PC-3 (cell line): ENCODE data around the gene C1orf159. TPM values are rescaled to one million over a fixed set of nuclear protein-coding genes. Genes with fewer than 3 reads are reported as not detected.
A peak's percentile ranks its signal among the peaks of the same experiment; 100 is the strongest.

Experiments
- ATAC-seq: fragments of 200-7000 bp; cut with Tn5 transposase; 2 replicates; pipeline ENCODE4 v1.9.1; 2020; ENCODE audit warnings: mild to moderate bottlenecking, moderate library complexity
- BruUV-seq: library from RNA; stranded (reverse); fragments of 400-500 nt; replicated peaks from 2 replicates; lab custom pipeline; 2021; lab: Mats Ljungman, UMichigan
- CTCF ChIA-PET: fragments of 300-600 bp; sonication (Branson Sonifier 250); formaldehyde crosslinking; loops from one replicate; lab custom pipeline; 2022; ENCODE audit warnings: antibody characterized with exemption; lab: Charles Lee
- POLR2A ChIA-PET: fragments of 300-600 bp; sonication (Branson Sonifier 250); formaldehyde crosslinking; loops from one replicate; lab custom pipeline; 2022; ENCODE audit warnings: antibody characterized with exemption; ENCODE audit not compliant: unreplicated experiment; lab: Charles Lee
- DNase-seq: peaks from one replicate; pipeline ENCODE4 v3.0.0-alpha.2; 2015
- H2AFZ ChIP-seq: fragments of 300-600 bp; sonication (generic); 2 replicates; pipeline ENCODE4 v1.6.0; 2016; ENCODE audit warnings: antibody characterized with exemption, low read length
- H3F3A ChIP-seq: fragments of 300-600 bp; sonication (generic); one replicate; pipeline ENCODE4 v1.6.0; 2017; ENCODE audit warnings: antibody characterized with exemption, low read length, control low read depth, mild to moderate bottlenecking; ENCODE audit not compliant: unreplicated experiment
- H3K27ac ChIP-seq: fragments of 300-600 bp; sonication (generic); 2 replicates; pipeline ENCODE4 v1.5.1; 2016; ENCODE audit warnings: mild to moderate bottlenecking, low read length
- H3K27me3 ChIP-seq: fragments of 300-600 bp; sonication (generic); 2 replicates; pipeline ENCODE4 v1.6.1; 2016; ENCODE audit warnings: low read length, mixed read lengths
- H3K36me3 ChIP-seq: fragments of 300-600 bp; sonication (generic); 2 replicates; pipeline ENCODE4 v1.6.1; 2016; ENCODE audit warnings: low read depth, mixed run types, low read length, mixed read lengths
- H3K4me1 ChIP-seq: fragments of 300-600 bp; sonication (generic); 2 replicates; pipeline ENCODE4 v1.5.1; 2016; ENCODE audit warnings: low read length; ENCODE audit not compliant: insufficient read depth
- H3K4me2 ChIP-seq: fragments of 300-600 bp; sonication (generic); 2 replicates; pipeline ENCODE4 v1.6.0; 2016; ENCODE audit warnings: low read length
- H3K4me3 ChIP-seq: fragments of 300-600 bp; sonication (generic); 2 replicates; pipeline ENCODE4 v1.5.1; 2016; ENCODE audit warnings: mild to moderate bottlenecking, low read length, mixed read lengths
- H3K79me2 ChIP-seq: fragments of 300-600 bp; sonication (generic); 2 replicates; pipeline ENCODE4 v1.6.1; 2017; ENCODE audit warnings: low read length, mixed read lengths
- H3K9ac ChIP-seq: fragments of 300-600 bp; sonication (generic); 2 replicates; pipeline ENCODE4 v1.6.0; 2016; ENCODE audit warnings: mild to moderate bottlenecking, low read length
- H3K9me2 ChIP-seq: fragments of 300-600 bp; sonication (generic); replicated peaks from 2 replicates; pipeline ENCODE4 v1.6.1; 2016; ENCODE audit warnings: mixed run types, low read length, mixed read lengths
- H3K9me3 ChIP-seq: fragments of 300-600 bp; sonication (generic); 2 replicates; pipeline ENCODE4 v1.6.1; 2016; ENCODE audit warnings: low read length, mixed read lengths
- H4K20me1 ChIP-seq: fragments of 300-600 bp; sonication (generic); 2 replicates; pipeline ENCODE4 v1.6.1; 2016; ENCODE audit warnings: low read length, mixed read lengths
- CTCF ChIP-seq: fragments of 300-600 bp; sonication (generic); conservative IDR thresholded peaks from 2 replicates; pipeline ENCODE4 v1.5.1; 2017; ENCODE audit warnings: antibody characterized with exemption, low read depth, mild to moderate bottlenecking, low read length
- EZH2 ChIP-seq: fragments of 300-600 bp; sonication (generic); IDR thresholded peaks from one replicate; pipeline ENCODE4 v1.6.1; 2017; ENCODE audit warnings: antibody characterized with exemption, mild to moderate bottlenecking, low read length; ENCODE audit not compliant: unreplicated experiment
- EZH2phosphoT487 ChIP-seq: fragments of 300-600 bp; sonication (generic); IDR thresholded peaks from 2 replicates; pipeline ENCODE4 v1.6.1; 2018; ENCODE audit warnings: mild to moderate bottlenecking, antibody characterized with exemption, low read length, borderline replicate concordance
- intact Hi-C: fragments of 100-400 bp; cut with micrococcal nuclease; formaldehyde crosslinking; loops from 2 replicates; pipeline ENCODE4 v1.9.0; 2023
- total RNA-seq: library from RNA; depleted of rRNA; stranded (reverse); fragments of >200 nt; gene quantifications from 2 replicates; pipeline ENCODE4 v1.2.3, GENCODE V29; 2014

C1orf159 gene
- total RNA-seq, 1 experiment from 2014 or later = 78.0 TPM

GRCh38 chr1:1073743-1074587 is 41.9 kb downstream of the C1orf159 start, which contains the start of gene RNF223:
RNF223 (minus strand) TSS chr1:1074306; CDS start chr1:1072566, 1,740 bp downstream.
- DNase-seq (peak; percentile 98), ATAC-seq (peak; percentile 56)
- H3K4me2 ChIP-seq = peak within 1 kb of the TSS; percentile 93
- H3F3A ChIP-seq = no peaks in the 10 kb centered on the region
- intact Hi-C loops = no loop called here
- H3K79me2 ChIP-seq = peaks cover 26% of the 10 kb centered on the region
- peak within 1 kb of the TSS; percentile 73 for H3K9ac ChIP-seq
- POLR2A ChIA-PET = interaction anchor here (0.6 kb wide), 1 partner anchor 93 kb away, joined by 3 read pairs; no protein-coding TSS in a partner anchor
- TSS peak; percentile 52 for BruUV-seq
- H3K9me3 ChIP-seq = no peaks in the 10 kb centered on the region
- no peaks in the 10 kb centered on the region for H3K27me3 ChIP-seq
- peak within 1 kb of the TSS; percentile 74 for H3K4me3 ChIP-seq
- CTCF ChIA-PET = interaction anchor here (0.9 to 1.0 kb wide), 2 partner anchors 91 to 218 kb away, joined by 3 read pairs; no protein-coding TSS in a partner anchor
- H3K27ac ChIP-seq = peak within 1 kb of the TSS; percentile 90
- H3K9me2 ChIP-seq = no peaks in the 10 kb centered on the region
- H4K20me1 ChIP-seq = peaks cover 18% of the 10 kb centered on the region
- no peak for TF ChIP-seq EZH2
- TF ChIP-seq CTCF = no peak
- peak; percentile 88 for TF ChIP-seq EZH2phosphoT487
- H2AFZ ChIP-seq = no peak within 1 kb of the TSS
- peaks cover 40% of the 10 kb centered on the region for H3K4me1 ChIP-seq
- no peaks in the 10 kb centered on the region; the same call in 1 of the 2 replicates for H3K36me3 ChIP-seq

- Histone ChIP-seq H3K79me2 (peaks cover 26% of the 10 kb centered on the region), H2AFZ (no peak overlapping the region), H3K9ac (peak overlapping the region; percentile 73), H3K9me2 (no peaks in the 10 kb centered on the region), H3K36me3 (no peaks in the 10 kb centered on the region; the same call in 1 of the 2 replicates), H3K4me2 (peak overlapping the region; percentile 93), H3K4me3 (peak overlapping the region; percentile 74), H3K4me1 (peaks cover 44% of the 10 kb centered on the region), H3K27me3 (no peaks in the 10 kb centered on the region), H4K20me1 (peaks cover 18% of the 10 kb centered on the region), H3K9me3 (no peaks in the 10 kb centered on the region), H3K27ac (peak overlapping the region; percentile 90), H3F3A (no peaks in the 10 kb centered on the region)
- POLR2A ChIA-PET = no interaction called here
- DNase-seq (no peak), ATAC-seq (no peak)
- intact Hi-C loops = no loop called here
- CTCF ChIA-PET = interaction anchor here (1.0 kb wide), 1 partner anchor 90 kb away, joined by 3 read pairs; no protein-coding TSS in a partner anchor
- BruUV-seq = no TSS peak
- TF ChIP-seq EZH2 (no peak), EZH2phosphoT487 (no peak), CTCF (no peak)
Observed at GRCh38 chr1:1072849-1073742, 42.8 kb downstream of the C1orf159 start.
